ENCODE data around the gene ANKRD28. TPM values are rescaled to one million over a fixed set of nuclear protein-coding genes. Genes with fewer than 3 reads are reported as not detected.

The ANKRD28 gene
- total and polyA plus RNA-seq, 2 experiments from 2014 or later, result 15.2 to 61.3 TPM

- H3K36me3 ChIP-seq (ENCODE audit: insufficient read depth), result no peaks in the 10 kb centered on the region
- no peaks in the 10 kb centered on the region for H3K36me3 Mint-ChIP-seq (ENCODE audit: low read depth)
- peaks cover 2% of the 10 kb centered on the region for H3K27me3 Mint-ChIP-seq (ENCODE audit: insufficient read depth, low read depth, poor library complexity)
- H3K4me2 ChIP-seq, result no peak overlapping the region
- H3K27ac ChIP-seq (ENCODE audit: low read depth), result no peak overlapping the region
- no peak overlapping the region for H2AFZ ChIP-seq
- no peak overlapping the region for H3K27ac Mint-ChIP-seq
- peaks cover 36% of the 10 kb centered on the region for H3K4me1 Mint-ChIP-seq
- no peaks in the 10 kb centered on the region for H3K9me3 Mint-ChIP-seq
- peaks cover 79% of the 10 kb centered on the region for H3K79me2 ChIP-seq (replicated peaks; ENCODE audit: insufficient read depth)
- no peaks in the 10 kb centered on the region for H3K9me2 ChIP-seq (ENCODE audit: insufficient read depth)
- DNase-seq (ENCODE audit: low spot score), result no peak
- no peaks in the 10 kb centered on the region for H3F3A ChIP-seq (replicated peaks; ENCODE audit: low read depth)
- TF ChIP-seq ETS1 (IDR thresholded peaks at IDR 0.05) (no peak), CTCF (conservative IDR thresholded peaks at IDR 0.05; ENCODE audit: low read depth in 2 of 2) (no peak), JUNB (IDR thresholded peaks at IDR 0.05; ENCODE audit: unreplicated experiment) (no peak), ZNF114 (CRISPR knock-in tag; IDR thresholded peaks at IDR 0.05) (no peak), REST (IDR thresholded peaks at IDR 0.05; ENCODE audit: unreplicated experiment) (no peak), CREB1 (CRISPR knock-in tag; IDR thresholded peaks at IDR 0.05; ENCODE audit: low read depth) (no peak), STAT1 (IDR thresholded peaks at IDR 0.05; ENCODE audit: unreplicated experiment) (no peak), ZNF462 (CRISPR knock-in tag; IDR thresholded peaks at IDR 0.05) (no peak), POLR2AphosphoS5 (IDR thresholded peaks at IDR 0.05; ENCODE audit: low read depth) (no peak), NANOG (IDR thresholded peaks at IDR 0.05; ENCODE audit: borderline replicate concordance) (no peak), EZH2 (IDR thresholded peaks at IDR 0.05; ENCODE audit: low read depth, unreplicated experiment) (no peak)
- H3K4me3 ChIP-seq, result no peak overlapping the region
- no peak for ATAC-seq
- peaks cover 31% of the 10 kb centered on the region for H3K4me1 ChIP-seq (ENCODE audit: insufficient read depth)
- H4K20me1 ChIP-seq (replicated peaks; ENCODE audit: insufficient read depth), result peaks cover 20% of the 10 kb centered on the region
- H3K4me3 Mint-ChIP-seq, result no peak overlapping the region
- no peaks in the 10 kb centered on the region for H3K27me3 ChIP-seq (ENCODE audit: insufficient read depth)
Measured at GRCh38 chr3:15782429-15782828, 15.3 kb downstream of the ANKRD28 start.
